Mammary epithelial cell (primary cell): ENCODE data around the gene PPP2R3A.
"Not testable (repeated sequence)": the region's sequence is repeated elsewhere in the genome, so short reads cannot be mapped to it uniquely, and the experiment has no call there.

Experiments
- CTCF ChIP-seq, 2 donors: IDR thresholded peaks in 1 of 2; conservative IDR thresholded peaks in 1 of 2; 2 replicates each; pipeline ENCODE4 v1.5.1; 2011 to 2012; ENCODE audit warnings: inconsistent platforms in 2 of 2, low read length in 2 of 2, mild to moderate bottlenecking in 2 of 2, control low read depth in 1 of 2, low read depth in 1 of 2; ENCODE audit not compliant: insufficient read depth in 1 of 2; ENCODE audit errors: extremely low read depth in 1 of 2
- EZH2 ChIP-seq: IDR thresholded peaks from 2 replicates; pipeline ENCODE4 v1.6.1; 2012; ENCODE audit warnings: low read length, inconsistent platforms, borderline replicate concordance

- TF ChIP-seq EZH2; CTCF (conservative IDR thresholded peaks at IDR 0.05 in 1 of 2, IDR thresholded peaks at IDR 0.05 in 1 of 2; ENCODE audit: extremely low read depth in 1 of 2, insufficient read depth in 1 of 2, low read depth in 1 of 2, low read length in 2 of 2): not testable (repeated sequence)
Measured at GRCh38 chr3:135937766-135938165, 27.8 kb upstream of the PPP2R3A start.
